GM13977 (cell line): ENCODE measurements around the gene TOR2A.

ENCODE experiments used
- DNase-seq: peaks from one replicate; pipeline ENCODE4 v3.0.0; 2012; ENCODE audit warnings: low spot score
- CTCF ChIP-seq: IDR thresholded peaks from 2 replicates; pipeline ENCODE4 v1.5.1; 2012; ENCODE audit warnings: mild to moderate bottlenecking, control low read depth; ENCODE audit not compliant: insufficient read depth; ENCODE audit errors: extremely low read depth, missing control alignments
- in situ Hi-C: fragments of 300-500 bp; cut with MboI; formaldehyde crosslinking; loops from one replicate; pipeline ENCODE4 v1.12.0; 2022; ENCODE audit warnings: low sequenced_read_pairs, low pct_unique_long_range_greater_than_20kb, mixed read lengths, inconsistent platforms; ENCODE audit not compliant: unreplicated experiment

TOR2A gene

GRCh38 chr9:127768698-127769097 lies 33.6 kb upstream of the TOR2A start:
- TF ChIP-seq CTCF, result no peak
- no peak for DNase-seq
- in situ Hi-C loops, result no loop called here

- in situ Hi-C loops, result no loop called here
- TF ChIP-seq CTCF, result no peak
- DNase-seq, result no peak
These were observed 32.8 kb upstream of the TOR2A start for GRCh38 chr9:127767909-127768331.

DNA sequence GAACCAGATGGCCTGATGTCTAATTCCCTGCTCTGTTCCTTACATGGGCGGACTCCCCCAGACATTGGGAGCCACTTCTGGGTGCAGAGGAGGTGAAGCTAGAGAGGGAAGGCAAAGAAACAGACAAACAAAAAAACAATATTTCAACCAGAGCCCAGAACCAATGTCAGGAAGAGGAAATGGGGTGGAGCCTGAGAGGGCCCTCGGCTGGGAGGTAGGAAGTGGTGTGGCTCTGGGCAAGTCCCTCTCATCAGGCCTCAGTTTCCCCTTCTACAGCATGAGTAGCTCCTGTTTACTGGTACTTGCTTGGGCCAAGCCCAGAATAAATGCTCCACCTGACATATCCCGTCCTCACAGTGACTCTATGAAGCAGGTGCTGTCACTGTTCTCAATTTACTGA lies 32.3 kb upstream of the TOR2A start:
- DNase-seq, result no peak
- in situ Hi-C loops, result no loop called here

DNA sequence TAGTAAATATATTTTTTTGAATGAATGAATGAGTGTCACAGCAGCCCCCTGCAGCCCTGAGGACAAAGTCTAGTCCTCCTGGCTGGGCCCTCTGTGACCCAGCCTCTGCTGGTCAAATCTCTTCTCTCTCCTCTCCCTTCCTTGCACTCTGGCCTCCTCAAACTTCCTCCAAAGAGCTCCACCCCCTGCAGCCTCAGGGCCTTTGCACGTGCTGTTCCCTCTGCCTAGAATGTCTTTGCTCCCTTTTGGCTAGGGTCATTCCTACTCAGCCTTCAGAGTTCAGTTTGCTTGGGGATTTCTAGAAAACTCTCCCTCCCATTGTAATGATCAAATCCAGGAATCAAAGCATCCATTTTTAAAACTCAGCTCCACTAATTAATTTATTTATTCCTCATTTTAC lies 30.3 kb upstream of the TOR2A start:
- in situ Hi-C loops, result no loop called here
- DNase-seq, result no peak
- no peak for TF ChIP-seq CTCF

More for the DNA sequence above, 32.3 kb upstream of the TOR2A start:
- TF ChIP-seq CTCF, result no peak

GRCh38 chr9:127763918-127764384 lies 28.9 kb upstream of the TOR2A start:
- in situ Hi-C loops, result no loop called here
- DNase-seq, result no peak
- peak; percentile 66 for TF ChIP-seq CTCF

DNA sequence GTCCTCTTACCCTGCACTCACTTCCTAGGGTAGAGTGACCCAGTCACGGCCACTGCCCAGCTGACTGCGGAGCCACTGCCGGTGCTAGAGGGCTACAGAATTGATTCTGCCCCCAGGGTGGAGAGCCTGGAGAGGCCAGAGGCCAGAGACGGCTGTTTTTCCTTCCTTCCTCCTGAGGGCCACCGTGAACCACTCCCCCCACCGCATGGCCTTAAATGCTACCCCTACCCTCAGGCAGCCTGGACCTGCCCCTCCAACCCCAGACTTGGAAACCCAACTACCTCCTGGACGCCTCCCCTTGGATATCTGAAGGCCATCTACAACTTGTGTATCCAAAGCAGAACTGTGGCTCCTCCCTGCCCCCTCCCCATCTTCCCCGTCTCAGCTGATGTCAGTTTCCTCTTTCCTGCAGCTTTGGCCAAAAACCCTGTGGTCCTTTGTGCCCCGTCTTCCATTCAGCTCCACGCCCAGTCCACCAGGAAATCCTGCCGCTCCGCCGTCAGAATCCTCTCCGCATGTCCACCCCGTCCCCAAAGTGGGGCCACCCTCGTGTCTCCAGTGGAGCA lies 27.1 kb upstream of the TOR2A start:
- no peak for DNase-seq
- in situ Hi-C loops, result no loop called here
- TF ChIP-seq CTCF, result no peak
